HG03469 (cell line): ENCODE measurements around the gene ARHGAP8.

Experiments
- ATAC-seq: cut with Tn5 transposase; IDR thresholded peaks from one replicate; pipeline ENCODE4 v1.9.1; 2021; ENCODE audit warnings: mild to moderate bottlenecking, moderate library complexity, moderate number of reproducible peaks; ENCODE audit not compliant: unreplicated experiment

The ARHGAP8 gene

GRCh38 chr22:44823806-44824205 lies 71.4 kb downstream of the ARHGAP8 start:
- no peak for ATAC-seq

DNA sequence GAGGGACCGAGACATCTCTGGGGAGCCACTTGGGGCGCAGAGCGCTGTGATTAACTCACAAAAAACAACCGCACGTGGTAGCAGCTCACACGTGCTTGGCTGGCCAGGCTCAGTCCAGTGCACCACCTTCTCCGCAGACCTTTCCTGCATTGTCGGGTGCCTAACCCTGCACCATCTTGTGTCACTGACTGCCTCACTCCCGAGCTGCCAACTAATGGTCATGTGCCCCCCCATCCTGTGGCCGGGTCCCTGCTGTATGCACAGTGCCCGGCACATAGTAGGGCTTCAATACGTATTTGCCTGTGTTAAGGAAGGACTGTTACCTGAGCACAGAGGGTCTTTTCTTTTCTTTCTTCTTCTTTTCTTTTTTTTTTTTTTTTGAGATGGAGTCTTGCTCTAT lies 71.9 kb downstream of the ARHGAP8 start:
- no peak for ATAC-seq

- ATAC-seq: no peak
These were observed 73.2 kb downstream of the ARHGAP8 start for GRCh38 chr22:44825310-44826150.

GRCh38 chr22:44827666-44828190 lies 75.4 kb downstream of the ARHGAP8 start:
- no peak for ATAC-seq

- no peak for ATAC-seq
These were observed 75.8 kb downstream of the ARHGAP8 start for GRCh38 chr22:44828193-44828592.

DNA sequence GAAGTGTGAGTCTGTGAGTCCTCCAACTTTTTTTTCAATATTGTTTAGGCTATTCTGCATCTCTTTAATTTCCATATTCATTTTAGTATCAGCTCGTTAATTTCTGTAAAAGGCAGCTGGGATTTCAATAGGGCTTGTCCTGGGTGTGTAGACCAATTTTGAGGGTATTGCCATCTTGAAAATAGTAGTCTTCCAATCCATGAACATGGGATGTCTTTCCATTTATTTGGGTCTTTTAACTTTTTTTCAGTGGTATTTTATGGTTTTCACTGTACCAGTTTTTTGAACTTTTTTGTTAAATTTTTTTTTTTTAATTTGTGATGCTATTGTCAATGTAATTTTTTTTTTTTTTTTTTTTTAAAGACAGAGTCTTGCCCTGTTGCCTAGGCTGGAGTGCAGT lies 79.5 kb downstream of the ARHGAP8 start:
- no peak for ATAC-seq

DNA sequence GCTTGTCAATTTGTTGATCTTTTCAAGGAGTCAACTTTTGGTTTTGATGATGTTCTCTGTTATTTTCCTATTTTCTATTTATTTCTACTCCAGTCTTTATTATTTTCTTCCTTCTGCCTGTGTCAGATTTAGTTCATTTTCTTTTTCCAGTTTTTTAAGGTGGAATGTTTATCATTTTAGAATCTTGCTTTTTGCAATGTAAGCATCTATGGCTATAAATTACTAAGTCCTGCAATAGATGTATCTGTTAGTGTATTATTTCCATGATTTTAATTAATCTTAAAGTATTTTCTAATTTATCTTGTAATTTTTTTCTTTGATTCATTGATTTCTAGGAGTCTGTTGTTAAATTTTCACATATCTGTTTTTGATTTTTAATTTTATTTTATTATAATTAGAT lies 81.7 kb downstream of the ARHGAP8 start:
- no peak for ATAC-seq

GRCh38 chr22:44837481-44837880 lies 85.1 kb downstream of the ARHGAP8 start:
- ATAC-seq: no peak

DNA sequence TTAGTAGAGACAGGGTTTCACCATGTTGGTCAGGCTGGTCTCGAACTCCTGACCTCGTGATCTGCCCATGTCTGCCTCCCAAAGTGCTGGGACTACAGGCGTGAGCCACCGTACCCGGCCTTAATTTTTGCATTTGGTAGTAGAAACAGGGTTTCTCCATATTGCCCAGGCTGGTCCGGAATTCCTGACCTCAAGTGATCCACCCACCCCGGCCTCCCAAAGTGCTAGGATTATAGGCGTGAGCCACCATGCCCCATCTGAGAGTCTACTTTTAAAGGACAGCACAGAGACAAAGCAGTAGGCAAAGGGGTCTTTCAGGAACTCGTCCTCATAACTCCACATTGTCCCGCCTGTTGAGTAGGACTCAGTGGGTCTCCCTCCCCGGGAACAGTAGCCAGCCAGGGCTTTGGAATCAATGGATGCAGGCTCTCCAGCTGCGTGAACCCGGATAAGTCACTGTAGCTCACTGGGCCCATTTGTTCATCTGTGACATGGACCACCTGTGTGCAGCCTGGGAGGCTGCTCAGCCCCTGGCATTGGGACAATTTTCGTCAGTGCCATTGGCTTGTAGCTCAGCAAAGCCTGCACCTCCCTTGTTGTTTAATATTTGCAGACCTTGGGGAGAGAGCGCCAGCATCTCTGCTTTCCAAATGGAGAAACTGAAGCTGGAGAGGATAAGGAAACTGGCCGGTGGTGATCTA lies 86.1 kb downstream of the ARHGAP8 start:
- no peak for ATAC-seq

DNA sequence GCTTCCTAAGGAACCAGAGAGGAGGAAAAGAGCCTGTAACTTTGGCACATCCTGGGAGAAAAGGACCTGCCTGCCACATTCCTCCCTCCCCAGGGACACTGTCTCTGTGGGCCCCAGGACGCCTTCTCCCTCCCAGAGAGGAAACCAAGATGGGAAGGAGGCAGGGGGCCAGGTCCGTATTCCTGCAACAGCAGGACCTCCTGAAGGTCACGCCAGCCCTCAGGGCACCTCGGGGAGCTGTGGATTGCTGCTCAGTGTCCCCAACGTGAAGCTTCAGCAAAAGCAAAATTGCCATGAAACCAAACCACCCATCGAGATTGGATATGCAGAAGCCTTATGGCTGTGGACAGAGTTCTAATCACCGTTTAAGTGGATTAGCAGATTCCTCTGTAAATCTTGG lies 86.7 kb downstream of the ARHGAP8 start:
- ATAC-seq: no peak

- ATAC-seq: no peak
These were observed 87.3 kb downstream of the ARHGAP8 start for GRCh38 chr22:44839721-44840120.

- ATAC-seq: no peak
These were observed 88.4 kb downstream of the ARHGAP8 start for GRCh38 chr22:44840611-44841322.

GRCh38 chr22:44842417-44842816 lies 90.0 kb downstream of the ARHGAP8 start:
- ATAC-seq: no peak

DNA sequence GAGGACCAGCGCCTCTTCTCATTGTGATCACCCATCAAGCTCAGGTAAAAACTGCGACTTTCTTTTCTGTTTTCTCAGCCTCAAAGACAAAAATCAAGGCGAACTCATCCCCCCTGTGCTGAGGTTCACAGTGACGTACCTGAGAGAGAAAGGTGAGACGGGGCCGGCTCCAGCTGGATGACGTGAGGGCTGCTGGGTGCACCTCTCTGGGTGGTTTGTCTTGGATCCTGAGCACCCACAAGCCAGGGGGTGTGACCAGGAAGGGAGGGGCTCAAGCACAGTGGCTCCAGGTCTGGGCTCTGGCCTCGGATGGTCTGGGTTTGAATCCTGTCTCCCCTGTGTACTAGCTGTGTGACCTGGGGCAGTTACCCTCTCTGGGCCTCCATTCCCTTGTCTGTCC lies 92.8 kb downstream of the ARHGAP8 start:
- ATAC-seq: no peak

- no peak for ATAC-seq
These were observed 93.7 kb downstream of the ARHGAP8 start for GRCh38 chr22:44845796-44846720.

DNA sequence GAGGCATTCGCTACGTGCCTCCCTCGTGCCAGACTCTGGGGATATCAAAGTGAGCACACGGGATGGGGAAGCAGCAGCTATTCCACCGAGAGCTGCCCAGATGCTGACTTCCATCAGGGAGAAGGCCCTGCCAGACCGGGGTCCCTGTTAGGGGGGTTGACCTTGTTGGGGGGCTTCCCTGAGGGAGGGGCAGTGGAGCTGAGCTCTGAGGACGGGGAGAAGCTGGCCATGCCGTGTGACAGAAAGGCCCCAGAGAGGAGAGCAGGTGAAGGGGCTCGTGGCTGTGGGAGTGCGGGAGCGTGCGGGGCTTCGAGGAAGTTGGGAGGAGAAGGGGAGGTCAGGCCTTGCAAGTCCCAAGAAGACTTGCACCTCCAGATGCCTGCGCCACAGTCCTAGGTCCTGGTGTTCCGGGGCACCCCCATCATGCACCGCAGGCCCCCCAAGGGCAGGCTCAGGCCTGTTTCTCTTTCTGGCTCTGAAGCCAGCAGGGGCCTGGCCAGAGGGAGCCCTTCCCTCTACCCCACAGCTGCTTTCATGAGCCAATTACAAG lies 94.4 kb downstream of the ARHGAP8 start:
- ATAC-seq: no peak

- no peak for ATAC-seq
These were observed 95.0 kb downstream of the ARHGAP8 start for GRCh38 chr22:44847380-44847779.

- no peak for ATAC-seq
These were observed 95.5 kb downstream of the ARHGAP8 start for GRCh38 chr22:44847892-44848291.

GRCh38 chr22:44848296-44848741 lies 95.9 kb downstream of the ARHGAP8 start:
- ATAC-seq: no peak
